SJSA1 (cell line): Measurements from ENCODE around the gene RNU2-63P. TPM values are rescaled to one million over a fixed set of nuclear protein-coding genes. Genes with fewer than 3 reads are reported as not detected.
A peak's percentile ranks its signal among the peaks of the same experiment; 100 is the strongest.
"Not testable (repeated sequence)": the region's sequence is repeated elsewhere in the genome, so short reads cannot be mapped to it uniquely, and the experiment has no call there.

Experiments
- DNase-seq, 2 experiments: peaks; one replicate each; pipeline ENCODE4 v3.0.0-alpha.2; 2015 to 2020; ENCODE audit warnings: low spot score in 2 of 2, low read depth in 1 of 2
- H3K27ac ChIP-seq: fragments of 250-450 bp; sonication (Bioruptor Pico); 2 replicates; pipeline ENCODE4 v1.5.1; 2020; ENCODE audit warnings: mild to moderate bottlenecking, moderate library complexity
- H3K27me3 ChIP-seq: fragments of 250-450 bp; sonication (Bioruptor Pico); replicated peaks from 2 replicates; pipeline ENCODE4 v1.5.1; 2020; ENCODE audit warnings: mild to moderate bottlenecking, moderate library complexity
- H3K36me3 ChIP-seq: fragments of 250-450 bp; sonication (Bioruptor Pico); 2 replicates; pipeline ENCODE4 v1.5.1; 2020; ENCODE audit warnings: mild to moderate bottlenecking
- H3K4me1 ChIP-seq: fragments of 250-450 bp; sonication (Bioruptor Pico); replicated peaks from 2 replicates; pipeline ENCODE4 v1.6.1; 2021; ENCODE audit warnings: mild to moderate bottlenecking
- H3K4me3 ChIP-seq: fragments of 250-450 bp; sonication (Bioruptor Pico); 2 replicates; pipeline ENCODE4 v1.5.1; 2020; ENCODE audit warnings: mild to moderate bottlenecking
- H3K9me3 ChIP-seq: fragments of 250-450 bp; sonication (Bioruptor Pico); replicated peaks from 2 replicates; pipeline ENCODE4 v1.5.1; 2020; ENCODE audit warnings: mild to moderate bottlenecking
- total RNA-seq: library from RNA; depleted of rRNA; stranded (reverse); fragments of >200 nt; shearing (Covaris generic); gene quantifications from 2 replicates; pipeline ENCODE4 v1.2.3, GENCODE V29; 2014

RNU2-63P gene
- total RNA-seq, 1 experiment from 2014 or later = 34.9 TPM

- Histone ChIP-seq H3K4me3 (no peak overlapping the region), H3K4me1 (no peaks in the 10 kb centered on the region), H3K36me3 (peaks cover 50% of the 10 kb centered on the region), H3K27ac (no peak overlapping the region), H3K9me3 (no peaks in the 10 kb centered on the region), H3K27me3 (no peaks in the 10 kb centered on the region)
- DNase-seq = no peak
These were observed 32.2 kb upstream of the RNU2-63P start for GRCh38 chr2:88048541-88048940.

- DNase-seq, H3K4me1 ChIP-seq, H3K27ac ChIP-seq, H3K27me3 ChIP-seq, H3K9me3 ChIP-seq, H3K4me3 ChIP-seq: not testable (repeated sequence)
- H3K36me3 ChIP-seq = peaks cover 28% of the 10 kb centered on the region
These were observed 29.2 kb upstream of the RNU2-63P start for GRCh38 chr2:88045561-88045960.

- H3K27me3 ChIP-seq = no peaks in the 10 kb centered on the region
These were observed 26.1 kb upstream of the RNU2-63P start for GRCh38 chr2:88042476-88042875.

GRCh38 chr2:88038263-88039105, 22.1 kb upstream of the RNU2-63P start:
- H3K4me3 ChIP-seq = no peak overlapping the region
- DNase-seq = peak in 1 of 2 experiments; percentile 91
- H3K4me1 ChIP-seq = peaks cover 18% of the 10 kb centered on the region

More at GRCh38 chr2:88042476-88042875, 26.1 kb upstream of the RNU2-63P start:
- Histone ChIP-seq H3K9me3 (no peaks in the 10 kb centered on the region), H3K36me3 (peaks cover 16% of the 10 kb centered on the region), H3K27ac (no peak overlapping the region), H3K4me1 (peaks cover 16% of the 10 kb centered on the region), H3K4me3 (no peak overlapping the region)
- DNase-seq = no peak

GRCh38 chr2:88036606-88037005, 20.3 kb upstream of the RNU2-63P start:
- Histone ChIP-seq H3K36me3 (peaks cover 44% of the 10 kb centered on the region), H3K27me3 (no peaks in the 10 kb centered on the region), H3K4me1 (peaks cover 18% of the 10 kb centered on the region), H3K9me3 (no peaks in the 10 kb centered on the region), H3K4me3 (no peak overlapping the region), H3K27ac (no peak overlapping the region)
- DNase-seq = no peak

More at GRCh38 chr2:88038263-88039105, 22.1 kb upstream of the RNU2-63P start:
- Histone ChIP-seq H3K9me3 (no peaks in the 10 kb centered on the region), H3K27me3 (no peaks in the 10 kb centered on the region), H3K27ac (peak overlapping the region; percentile 73), H3K36me3 (peaks cover 29% of the 10 kb centered on the region)

- peaks cover 44% of the 10 kb centered on the region for H3K36me3 ChIP-seq
These were observed 19.8 kb upstream of the RNU2-63P start for GRCh38 chr2:88036182-88036581.

GRCh38 chr2:88032070-88032702, 15.8 kb upstream of the RNU2-63P start:
- Histone ChIP-seq H3K36me3 (peaks cover 69% of the 10 kb centered on the region), H3K4me1 (no peaks in the 10 kb centered on the region; the same call in 1 of the 2 replicates), H3K27me3 (no peaks in the 10 kb centered on the region), H3K9me3 (no peaks in the 10 kb centered on the region), H3K27ac (no peak overlapping the region), H3K4me3 (no peak overlapping the region)
- no peak for DNase-seq

More at GRCh38 chr2:88036182-88036581, 19.8 kb upstream of the RNU2-63P start:
- Histone ChIP-seq H3K4me1 (peaks cover 18% of the 10 kb centered on the region), H3K27me3 (no peaks in the 10 kb centered on the region), H3K27ac (no peak overlapping the region), H3K4me3 (no peak overlapping the region), H3K9me3 (no peaks in the 10 kb centered on the region)
- DNase-seq = no peak

- Histone ChIP-seq H3K4me3 (no peak overlapping the region), H3K9me3 (no peaks in the 10 kb centered on the region), H3K4me1 (no peaks in the 10 kb centered on the region; the same call in 1 of the 2 replicates), H3K27me3 (no peaks in the 10 kb centered on the region), H3K27ac (no peak overlapping the region), H3K36me3 (peaks cover 54% of the 10 kb centered on the region)
- DNase-seq = no peak
These were observed 12.6 kb upstream of the RNU2-63P start for GRCh38 chr2:88028931-88029330.

GRCh38 chr2:88027697-88028389, 11.5 kb upstream of the RNU2-63P start:
- Histone ChIP-seq H3K9me3 (no peaks in the 10 kb centered on the region), H3K36me3 (peaks cover 43% of the 10 kb centered on the region), H3K27me3 (no peaks in the 10 kb centered on the region), H3K27ac (no peak overlapping the region), H3K4me3 (no peak overlapping the region), H3K4me1 (no peaks in the 10 kb centered on the region; the same call in 1 of the 2 replicates)
- no peak for DNase-seq

GRCh38 chr2:88024509-88024908, 8.2 kb upstream of the RNU2-63P start:
- H3K4me1 ChIP-seq = no peaks in the 10 kb centered on the region
- H3K36me3 ChIP-seq = peaks cover 22% of the 10 kb centered on the region
- H3K4me3 ChIP-seq = no peak overlapping the region
- DNase-seq = no peak
- no peak overlapping the region for H3K27ac ChIP-seq
- H3K9me3 ChIP-seq = no peaks in the 10 kb centered on the region
- no peaks in the 10 kb centered on the region for H3K27me3 ChIP-seq

GRCh38 chr2:88022669-88022921, 6.2 kb upstream of the RNU2-63P start:
- Histone ChIP-seq H3K4me1 (no peaks in the 10 kb centered on the region), H3K4me3 (no peak overlapping the region), H3K27ac (no peak overlapping the region), H3K36me3 (peaks cover 8% of the 10 kb centered on the region), H3K27me3 (no peaks in the 10 kb centered on the region), H3K9me3 (no peaks in the 10 kb centered on the region)
- DNase-seq = no peak

GRCh38 chr2:88019985-88020384, 3.6 kb upstream of the RNU2-63P start:
- H3K27me3 ChIP-seq = peaks cover 5% of the 10 kb centered on the region; the same call in 1 of the 2 replicates
- H3K9me3 ChIP-seq = no peaks in the 10 kb centered on the region
- DNase-seq = no peak
- no peak overlapping the region for H3K27ac ChIP-seq
- no peaks in the 10 kb centered on the region; the same call in 1 of the 2 replicates for H3K36me3 ChIP-seq
- no peak overlapping the region for H3K4me3 ChIP-seq
- 0 out of 2 replicates have a peak, but pooled peaks cover 3% of the 10 kb centered on the region for H3K4me1 ChIP-seq

GRCh38 chr2:88018909-88019308, 2.6 kb upstream of the RNU2-63P start:
- Histone ChIP-seq H3K9me3 (no peaks in the 10 kb centered on the region), H3K27me3 (peaks cover 5% of the 10 kb centered on the region; the same call in 1 of the 2 replicates), H3K36me3 (no peaks in the 10 kb centered on the region; the same call in 1 of the 2 replicates), H3K27ac (no peak overlapping the region), H3K4me3 (no peak overlapping the region), H3K4me1 (0 out of 2 replicates have a peak, but pooled peaks cover 3% of the 10 kb centered on the region)
- peak in 1 of 2 experiments; percentile 38 for DNase-seq
